Measurements from ENCODE around the gene MAFB. TPM values are rescaled to one million over a fixed set of nuclear protein-coding genes. Genes with fewer than 3 reads are reported as not detected.

MAFB gene
- total and polyA plus RNA-seq, 2 donors from 2014 or later: 10.4 to 39.6 TPM

GRCh38 chr20:40718214-40718977 lies 29.4 kb upstream of the MAFB start:
- no peak overlapping the region for H3K9ac ChIP-seq (ENCODE audit: low read length in 3 of 3)
- no peak for TF ChIP-seq CTCF (IDR thresholded peaks at IDR 0.05; ENCODE audit: borderline replicate concordance, extremely low read depth, insufficient read depth)
- intact Hi-C loops (cut with DNase I): no loop called here
- no peaks in the 10 kb centered on the region for H3K4me1 ChIP-seq (ENCODE audit: control insufficient read depth in 2 of 3, insufficient read depth in 2 of 3, low read depth in 1 of 3, low read length in 3 of 3)
- H3K4me3 ChIP-seq (ENCODE audit: low read length in 3 of 3): no peak overlapping the region
- no peak overlapping the region for H3K27ac ChIP-seq (ENCODE audit: low read depth in 2 of 2, low read length in 2 of 2)
- DNase-seq (no peak), FAIRE-seq (no peak)
- no peaks in the 10 kb centered on the region for H3K36me3 ChIP-seq (ENCODE audit: control insufficient read depth in 2 of 3, insufficient read depth in 3 of 3, low read length in 3 of 3)
- H3K27me3 ChIP-seq (ENCODE audit: control insufficient read depth, insufficient read depth, low read length): no peaks in the 10 kb centered on the region
- no peaks in the 10 kb centered on the region for H3K9me3 ChIP-seq (ENCODE audit: control insufficient read depth in 2 of 3, insufficient read depth in 1 of 3, low read length in 3 of 3)

GRCh38 chr20:40717343-40717865 lies 28.4 kb upstream of the MAFB start:
- no peak for DNase-seq
- FAIRE-seq: no peak
- no peak for TF ChIP-seq CTCF (IDR thresholded peaks at IDR 0.05; ENCODE audit: borderline replicate concordance, extremely low read depth, insufficient read depth)
- H3K27ac ChIP-seq (ENCODE audit: low read depth in 2 of 2, low read length in 2 of 2): no peak overlapping the region
- H3K36me3 ChIP-seq (ENCODE audit: control insufficient read depth in 2 of 3, insufficient read depth in 3 of 3, low read length in 3 of 3): no peaks in the 10 kb centered on the region
- H3K4me1 ChIP-seq (ENCODE audit: control insufficient read depth in 2 of 3, insufficient read depth in 2 of 3, low read depth in 1 of 3, low read length in 3 of 3): no peaks in the 10 kb centered on the region
- intact Hi-C loops (cut with DNase I): no loop called here
- H3K4me3 ChIP-seq (ENCODE audit: low read length in 3 of 3): no peak overlapping the region
- H3K9me3 ChIP-seq (ENCODE audit: control insufficient read depth in 2 of 3, insufficient read depth in 1 of 3, low read length in 3 of 3): no peaks in the 10 kb centered on the region
- H3K27me3 ChIP-seq (ENCODE audit: control insufficient read depth, insufficient read depth, low read length): no peaks in the 10 kb centered on the region
- H3K9ac ChIP-seq (ENCODE audit: low read length in 3 of 3): no peak overlapping the region

GRCh38 chr20:40715491-40715890 lies 26.5 kb upstream of the MAFB start:
- FAIRE-seq: no peak
- H3K27me3 ChIP-seq (ENCODE audit: control insufficient read depth, insufficient read depth, low read length): no peaks in the 10 kb centered on the region
- TF ChIP-seq CTCF (IDR thresholded peaks at IDR 0.05; ENCODE audit: borderline replicate concordance, extremely low read depth, insufficient read depth): no peak

More at GRCh38 chr20:40715491-40715890, 26.5 kb upstream of the MAFB start:
- intact Hi-C loops (cut with DNase I): no loop called here
- H3K9me3 ChIP-seq (ENCODE audit: control insufficient read depth in 2 of 3, insufficient read depth in 1 of 3, low read length in 3 of 3): no peaks in the 10 kb centered on the region
- no peaks in the 10 kb centered on the region for H3K4me1 ChIP-seq (ENCODE audit: control insufficient read depth in 2 of 3, insufficient read depth in 2 of 3, low read depth in 1 of 3, low read length in 3 of 3)
- no peaks in the 10 kb centered on the region for H3K36me3 ChIP-seq (ENCODE audit: control insufficient read depth in 2 of 3, insufficient read depth in 3 of 3, low read length in 3 of 3)
- no peak overlapping the region for H3K27ac ChIP-seq (ENCODE audit: low read depth in 2 of 2, low read length in 2 of 2)
- no peak for DNase-seq
- no peak overlapping the region for H3K4me3 ChIP-seq (ENCODE audit: low read length in 3 of 3)
- H3K9ac ChIP-seq (ENCODE audit: low read length in 3 of 3): no peak overlapping the region

All from kidney (tissue), 14 donors.